Colon (tissue), 2 donors: Measurements from ENCODE around the gene MRAS.

Source experiments
- FAIRE-seq: peaks from 2 replicates; lab custom pipeline; 2012; peaks lifted over from hg19 to GRCh38; lab: Jason Lieb, UNC
- donor health status: control.
- donor health status: control.

Gene MRAS

GRCh38 chr3:138344754-138345153, 3.6 kb upstream of the MRAS start:
- FAIRE-seq = no peak

- no peak for FAIRE-seq
Observed at GRCh38 chr3:138348754-138349739, 668 bp downstream of the MRAS start.

GRCh38 chr3:138349926-138350665, 1.7 kb downstream of the MRAS start:
- FAIRE-seq = no peak

- FAIRE-seq = no peak
Observed at GRCh38 chr3:138351151-138351550, 2.8 kb downstream of the MRAS start.

GRCh38 chr3:138351916-138352550, 3.7 kb downstream of the MRAS start:
- FAIRE-seq = no peak

- no peak for FAIRE-seq
Observed at GRCh38 chr3:138354376-138354775, 6.0 kb downstream of the MRAS start.

- no peak for FAIRE-seq
Observed at GRCh38 chr3:138355071-138355470, 6.7 kb downstream of the MRAS start.

GRCh38 chr3:138356730-138357405, 8.5 kb downstream of the MRAS start:
- no peak for FAIRE-seq

DNA sequence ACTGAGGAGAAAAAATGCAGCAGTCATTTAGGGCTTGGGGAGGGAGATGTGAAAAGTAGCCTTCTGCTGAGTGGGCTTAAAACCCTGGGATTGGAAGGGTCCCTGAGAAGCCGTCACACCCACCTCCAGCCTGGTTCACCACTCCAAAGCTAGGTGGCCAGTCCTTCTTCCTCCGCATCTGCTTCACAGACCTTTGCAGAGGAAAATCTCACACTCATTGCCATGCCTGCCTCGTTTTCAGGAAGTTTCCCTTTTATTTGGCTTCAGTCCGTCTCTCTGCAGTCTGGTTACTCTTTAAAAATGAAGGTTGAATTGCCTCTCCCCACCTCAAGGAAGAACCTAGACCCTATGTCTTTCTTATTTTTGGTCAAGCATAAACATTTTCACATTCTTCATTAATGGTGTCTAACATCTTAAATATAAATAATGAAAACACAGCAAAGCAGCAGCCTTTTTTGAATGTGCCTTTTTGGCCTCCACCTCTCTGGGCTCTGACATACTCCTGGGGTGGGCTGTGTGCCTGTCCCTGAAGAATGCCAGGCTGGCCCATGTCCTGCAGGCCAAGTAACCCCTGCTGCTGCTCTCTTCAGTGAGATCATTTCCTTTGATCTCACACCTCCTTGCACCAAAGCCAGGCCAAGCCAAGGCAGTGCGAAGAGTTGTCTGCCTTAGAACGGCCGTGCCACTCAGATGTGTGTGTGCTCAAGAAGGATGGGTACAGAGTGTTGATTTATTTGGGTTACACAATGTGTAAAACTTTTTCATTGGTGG, 11.0 kb downstream of the MRAS start:
- FAIRE-seq = no peak

DNA sequence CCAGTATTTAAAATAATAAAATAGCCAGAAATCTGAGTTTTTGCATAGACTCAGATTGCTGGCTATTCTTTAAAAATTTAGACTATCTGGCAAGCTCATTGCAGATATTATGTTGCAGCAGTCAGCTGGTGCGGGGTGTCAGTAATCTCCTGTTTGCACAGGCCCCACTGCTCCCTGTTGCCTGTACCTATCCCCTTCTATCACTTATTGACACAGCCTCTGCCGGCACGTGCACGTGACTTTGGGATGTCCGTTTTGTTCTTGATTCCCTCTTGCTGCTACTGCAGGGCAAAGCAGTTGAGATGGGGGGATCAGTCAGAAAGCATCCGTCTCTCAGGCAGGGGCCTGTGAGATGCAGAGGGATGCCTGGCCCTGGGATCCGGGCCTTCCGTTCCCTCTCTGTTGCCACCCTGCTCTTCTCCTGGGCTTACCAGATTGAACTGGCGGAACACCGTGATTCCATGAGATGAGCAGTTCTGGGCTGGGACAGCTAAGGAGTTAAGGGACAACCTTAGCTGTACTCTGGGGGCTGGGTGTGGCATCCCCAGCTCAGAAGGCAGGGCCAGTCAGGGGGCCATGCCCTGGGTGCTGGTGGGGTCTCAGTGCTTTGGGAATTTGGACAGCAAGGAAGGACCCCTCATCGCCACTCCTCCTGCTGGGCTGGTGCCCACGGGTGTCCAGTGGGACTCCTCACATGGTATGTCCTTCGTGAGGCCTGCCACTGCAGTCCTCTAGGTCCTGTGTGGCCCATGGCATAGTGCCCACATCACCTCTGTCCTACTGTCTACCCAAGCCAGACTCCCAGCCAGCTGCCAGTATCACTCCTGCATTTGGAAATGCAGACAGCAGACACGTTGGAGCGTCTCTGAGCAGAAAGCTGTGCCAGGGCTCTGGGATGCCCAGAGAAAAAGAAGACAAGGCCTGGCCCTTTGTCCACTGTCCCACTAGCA, 11.8 kb downstream of the MRAS start:
- FAIRE-seq = no peak

GRCh38 chr3:138360869-138361525, 12.6 kb downstream of the MRAS start:
- no peak for FAIRE-seq

DNA sequence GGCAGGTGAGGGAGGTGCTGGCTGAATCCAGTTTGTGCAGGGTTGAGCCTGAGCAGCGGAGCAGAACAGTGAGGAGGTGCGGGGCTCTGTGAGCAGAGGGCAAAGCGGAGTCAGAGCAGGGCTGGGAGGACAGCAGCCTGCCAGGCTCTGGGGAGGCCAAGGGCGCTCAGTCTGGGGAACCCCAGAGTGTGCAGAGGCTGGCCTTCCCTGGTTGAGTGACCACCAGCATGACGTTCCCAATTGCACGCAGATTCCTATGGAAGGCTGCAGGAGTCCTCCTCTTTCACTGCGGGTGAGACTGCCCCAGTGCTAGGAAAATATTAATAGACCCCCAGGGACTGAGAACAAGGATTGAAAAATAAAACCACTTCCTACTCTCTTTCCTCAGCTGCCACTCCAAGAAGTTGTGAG, 13.2 kb downstream of the MRAS start:
- FAIRE-seq = no peak

GRCh38 chr3:138362538-138362937, 14.2 kb downstream of the MRAS start:
- FAIRE-seq = no peak

- FAIRE-seq = no peak
Observed at GRCh38 chr3:138363322-138363721, 14.9 kb downstream of the MRAS start.

DNA sequence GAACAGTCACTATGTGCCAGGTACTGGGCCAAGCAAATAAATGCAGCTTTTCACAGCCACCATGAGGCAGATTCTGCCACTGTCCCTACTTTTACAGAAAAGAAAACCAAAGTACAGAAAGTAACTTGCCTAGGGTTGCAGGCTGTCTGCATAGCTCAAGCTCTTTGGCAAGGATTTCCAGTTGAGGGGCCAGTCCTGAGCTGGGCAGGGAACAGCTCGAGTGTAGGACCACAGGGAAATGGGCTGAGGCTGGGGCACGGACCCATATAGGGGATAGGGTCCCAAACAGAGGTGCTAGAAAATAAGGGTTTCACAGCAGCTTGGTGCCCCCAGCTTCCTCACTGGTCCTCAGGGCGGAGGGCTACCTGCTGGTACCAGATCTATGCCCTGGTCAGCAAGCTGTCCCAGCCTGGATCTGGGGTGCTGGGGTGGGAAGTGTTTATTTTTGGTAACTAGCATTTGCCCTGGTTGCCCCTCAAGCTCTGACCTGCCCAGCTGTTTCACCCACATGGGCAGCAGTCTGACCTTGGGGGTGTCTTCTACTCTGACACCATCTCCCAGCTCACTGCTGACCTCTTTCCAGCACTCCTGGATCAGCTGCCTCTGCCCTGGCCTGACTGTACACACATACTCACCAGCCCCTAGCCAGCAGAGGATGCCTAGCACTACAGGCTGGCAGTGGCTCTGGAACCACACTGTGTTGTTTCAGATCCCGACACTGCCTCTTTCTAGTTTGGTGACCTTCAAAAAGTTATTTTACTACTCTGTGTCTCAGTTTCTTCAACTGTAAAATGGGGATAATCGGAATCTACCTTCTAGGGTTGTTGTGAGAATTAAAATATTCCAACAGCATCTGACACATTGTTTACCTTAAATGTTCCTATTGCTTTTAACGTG, 16.2 kb downstream of the MRAS start:
- FAIRE-seq = no peak

DNA sequence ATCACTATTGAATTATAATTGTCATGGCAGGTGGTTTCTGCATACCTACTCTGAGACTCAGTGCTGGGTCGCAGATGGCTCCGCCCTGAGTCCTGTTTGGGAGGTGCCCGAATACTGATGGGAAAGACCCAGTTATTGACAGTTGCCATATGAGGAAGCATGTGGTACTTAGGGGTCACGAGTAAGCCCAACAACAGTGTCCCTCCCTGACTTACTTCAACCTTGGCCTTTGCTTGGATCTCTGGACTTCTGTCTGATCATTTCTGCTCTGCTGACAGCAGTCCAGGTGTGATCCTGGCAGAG, 16.8 kb downstream of the MRAS start:
- no peak for FAIRE-seq

DNA sequence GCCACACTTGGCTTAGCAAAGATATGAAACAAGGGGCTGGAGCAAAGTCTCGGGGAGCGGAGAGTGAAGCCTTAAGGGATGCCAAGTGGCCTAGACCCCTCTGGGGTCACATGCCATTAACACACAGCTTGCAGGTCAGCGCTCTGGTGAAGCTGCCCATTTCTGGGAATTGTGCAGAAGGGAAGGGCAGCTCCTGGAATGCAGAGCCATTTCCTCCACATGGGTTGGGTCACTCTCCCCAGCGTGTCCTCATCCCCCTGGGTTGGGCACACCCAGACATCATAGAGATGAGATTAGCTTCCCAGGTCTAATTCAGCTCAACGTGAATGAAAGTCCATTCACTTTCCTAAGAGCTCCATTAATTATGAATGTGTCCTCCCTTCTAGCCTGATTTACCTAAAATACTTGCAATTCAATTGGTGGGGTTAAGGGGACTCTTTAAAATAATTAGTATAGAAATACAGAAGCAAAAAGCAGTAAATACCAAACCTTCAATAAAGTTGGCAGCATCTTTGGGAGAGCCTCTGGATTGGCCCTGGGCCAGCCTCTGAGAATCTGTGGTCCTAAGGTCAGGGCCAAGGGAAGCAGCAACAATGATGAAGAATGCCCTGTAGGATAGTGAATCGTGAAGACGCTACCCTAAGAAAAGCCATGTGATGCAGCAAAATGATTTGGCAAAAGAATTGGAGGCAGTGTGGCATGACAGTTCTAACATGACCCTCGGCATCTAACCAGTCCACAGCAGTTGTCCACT, 17.8 kb downstream of the MRAS start:
- no peak for FAIRE-seq

DNA sequence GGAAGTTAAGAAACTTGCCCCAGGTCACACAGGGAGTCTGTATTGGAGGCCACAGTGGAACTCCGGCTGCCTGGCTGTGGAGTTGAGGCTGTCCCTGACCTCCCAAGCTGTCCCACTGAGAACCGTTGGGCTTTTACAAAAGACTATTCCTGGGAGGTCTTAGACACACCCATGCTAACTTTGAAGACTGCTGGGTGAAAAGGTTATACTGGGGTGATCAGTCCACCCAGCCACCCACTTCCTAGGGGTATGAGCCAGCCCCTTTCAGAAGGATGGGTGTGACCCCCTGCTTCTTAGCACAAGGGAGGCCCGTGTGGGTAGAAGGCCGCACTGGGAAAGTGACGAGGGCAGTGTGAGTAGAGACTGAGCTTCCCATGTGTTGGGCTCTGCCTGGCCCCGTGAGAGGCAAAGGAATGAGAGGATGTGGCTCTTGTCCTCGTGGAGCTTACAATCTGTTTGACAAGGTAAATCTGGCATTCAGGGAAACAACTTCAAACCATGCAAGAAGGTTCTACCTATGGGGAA, 19.0 kb downstream of the MRAS start:
- FAIRE-seq = no peak
